Measurements from ENCODE around the gene HES6.
A peak's percentile ranks its signal among the peaks of the same experiment; 100 is the strongest.

Gene HES6

GRCh38 chr2:238254095-238254723 is 14.4 kb upstream of the HES6 start:
- DNase-seq (ENCODE audit: low spot score): no peak

DNA sequence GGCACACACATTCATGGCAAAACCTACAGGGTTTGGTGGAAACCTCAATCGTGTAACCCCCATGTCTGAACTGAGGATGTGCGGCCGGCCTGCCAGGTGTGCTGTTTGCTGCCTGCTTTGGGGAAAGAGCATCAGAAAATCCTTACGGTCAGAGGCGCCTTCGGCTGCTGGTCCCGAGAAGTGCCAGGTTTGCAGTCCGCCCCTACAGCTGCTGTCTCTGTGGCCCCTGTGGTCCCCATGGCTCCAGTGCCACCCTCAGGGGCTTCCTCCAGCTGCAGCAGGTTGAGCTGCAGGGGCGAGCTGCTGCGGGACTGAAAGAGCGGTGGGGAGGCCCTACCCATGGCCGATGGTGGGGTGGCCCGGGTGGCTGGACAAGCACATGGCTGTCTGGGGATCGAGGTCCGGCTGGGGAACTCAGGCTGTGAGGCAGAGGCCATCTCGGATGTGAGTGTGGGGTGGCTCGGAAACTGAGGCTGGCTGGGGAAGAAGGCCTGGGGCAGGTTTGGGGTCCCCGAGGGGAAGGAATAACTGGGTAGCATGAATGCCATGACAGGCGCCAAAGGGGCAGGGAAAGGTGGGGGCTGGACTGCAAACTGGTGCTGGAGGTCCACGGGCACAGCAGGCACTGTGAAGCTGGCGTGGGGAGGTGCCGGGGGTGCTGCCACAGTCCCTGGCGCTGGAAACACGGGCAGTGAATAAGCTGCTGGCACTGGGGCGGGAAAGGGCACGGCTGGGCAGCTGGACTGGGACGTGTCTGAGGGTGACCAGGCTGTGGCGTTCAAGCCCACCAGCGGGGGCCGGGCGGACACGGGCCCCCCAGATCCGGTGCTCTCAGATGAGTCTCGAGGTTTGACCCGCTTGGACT is 13.2 kb upstream of the HES6 start:
- DNase-seq (ENCODE audit: low spot score): no peak

DNA sequence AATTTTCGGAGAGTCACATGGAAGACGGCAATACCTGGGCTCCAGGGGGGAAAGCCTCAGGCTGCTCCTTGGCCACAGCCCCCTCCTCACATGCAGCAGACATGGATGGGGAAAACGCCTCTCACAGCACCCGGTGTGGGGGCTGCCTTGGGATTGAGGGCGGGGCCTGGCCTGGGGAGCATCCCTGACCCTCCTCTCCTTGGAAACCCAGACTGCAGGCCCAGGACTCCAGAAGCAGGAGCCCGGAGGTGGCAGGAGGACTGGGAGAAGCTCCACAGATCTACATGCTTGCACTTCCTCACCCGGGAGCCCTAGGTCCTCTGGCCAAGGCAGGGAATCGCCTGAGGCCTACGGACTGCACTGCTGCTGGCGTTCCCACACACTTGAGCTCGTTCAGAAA is 12.1 kb upstream of the HES6 start:
- DNase-seq (ENCODE audit: low spot score): no peak

DNA sequence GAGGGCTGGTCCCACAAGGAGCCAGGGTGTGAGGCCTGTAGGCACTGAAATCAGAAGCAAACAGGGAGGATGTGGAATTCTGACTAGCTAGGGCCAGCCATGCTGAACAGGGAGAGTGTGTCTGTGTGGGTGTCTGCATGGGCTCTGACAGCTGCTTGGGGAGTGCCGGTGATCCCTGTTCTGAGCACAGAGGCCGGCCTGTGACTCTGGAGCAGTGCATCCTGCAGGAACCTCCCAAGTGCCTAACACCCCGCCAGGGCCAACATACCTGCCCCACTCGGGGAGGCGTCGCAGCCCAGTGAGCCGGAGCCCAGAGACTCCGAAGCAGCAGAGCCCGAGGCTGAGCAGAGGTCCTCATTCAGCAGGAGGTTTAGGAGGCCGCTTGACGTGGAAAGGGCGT is 11.5 kb upstream of the HES6 start:
- no peak for DNase-seq (ENCODE audit: low spot score)

GRCh38 chr2:238250896-238251295 is 11.1 kb upstream of the HES6 start:
- DNase-seq (ENCODE audit: low spot score): no peak

DNA sequence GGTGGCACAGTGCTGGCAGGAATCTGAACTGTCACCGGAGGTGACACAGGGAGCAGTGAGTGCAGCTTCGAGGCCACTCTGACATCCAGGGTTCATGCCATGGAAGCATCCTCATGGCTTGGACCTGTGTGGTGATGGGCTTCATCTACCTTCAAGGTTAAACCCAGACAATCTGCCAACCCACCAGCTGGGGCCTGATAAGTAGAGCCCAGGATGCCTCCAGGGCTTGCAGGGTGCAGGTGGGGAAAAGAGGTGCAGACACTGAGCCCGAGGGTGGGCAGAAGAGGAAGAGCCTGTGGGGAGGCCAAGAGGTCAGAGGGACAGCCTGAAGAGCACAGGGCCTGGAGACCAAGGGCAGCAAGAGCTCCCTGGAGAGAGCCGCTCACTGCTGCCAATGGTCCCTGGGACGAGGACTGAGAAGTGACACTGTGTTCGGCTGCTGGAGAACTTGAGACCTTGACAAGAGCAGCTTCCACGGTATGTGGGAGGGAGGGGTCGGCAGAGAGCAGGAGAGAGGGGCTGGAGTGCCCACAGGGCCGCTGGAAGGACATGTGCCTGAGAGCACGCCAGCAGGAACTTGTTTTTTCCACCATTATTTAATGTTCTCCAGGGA is 8.1 kb upstream of the HES6 start:
- DNase-seq (ENCODE audit: low spot score): no peak

DNA sequence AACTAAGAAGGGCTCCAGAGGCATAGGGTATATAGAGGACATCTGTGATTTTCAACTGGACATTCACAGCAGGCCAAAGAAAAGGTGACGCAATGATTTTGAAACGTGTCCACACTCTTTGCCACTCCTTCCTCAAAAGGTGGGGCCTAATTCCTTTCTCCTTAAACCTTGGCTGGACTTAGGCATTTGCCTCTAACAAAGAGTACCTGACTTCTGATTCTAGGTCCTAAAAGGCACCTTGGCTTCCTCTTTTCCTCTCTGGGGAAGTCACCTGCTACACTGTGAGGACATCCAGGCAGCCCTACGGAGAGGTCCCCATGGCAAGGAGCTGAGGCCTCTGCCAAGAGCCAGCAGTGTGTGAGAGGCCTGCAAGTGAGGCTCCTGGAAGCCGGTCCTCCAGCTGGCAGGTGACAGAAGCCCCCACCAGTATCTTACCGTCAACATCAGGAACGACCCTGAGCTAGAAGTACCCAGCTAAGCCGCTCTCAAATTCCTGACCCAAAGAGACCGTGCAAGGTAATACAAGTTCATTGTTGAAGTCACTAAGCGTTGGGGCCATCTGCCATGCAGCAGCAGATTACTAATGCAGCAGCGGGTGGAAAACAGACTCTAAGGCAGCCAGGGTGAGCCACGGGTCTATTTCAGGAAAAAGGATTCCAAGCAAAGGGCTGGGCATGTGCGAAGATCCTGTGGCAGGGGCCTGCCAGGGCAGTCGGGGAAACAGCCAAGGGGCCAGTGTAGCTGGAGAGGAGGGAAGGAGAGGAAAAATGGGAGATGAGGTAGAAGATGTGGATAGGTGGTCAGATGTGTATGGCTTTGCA is 7.4 kb upstream of the HES6 start:
- DNase-seq (ENCODE audit: low spot score): no peak

- no peak for DNase-seq (ENCODE audit: low spot score)
Measured at GRCh38 chr2:238244151-238244550, 4.3 kb upstream of the HES6 start.

DNA sequence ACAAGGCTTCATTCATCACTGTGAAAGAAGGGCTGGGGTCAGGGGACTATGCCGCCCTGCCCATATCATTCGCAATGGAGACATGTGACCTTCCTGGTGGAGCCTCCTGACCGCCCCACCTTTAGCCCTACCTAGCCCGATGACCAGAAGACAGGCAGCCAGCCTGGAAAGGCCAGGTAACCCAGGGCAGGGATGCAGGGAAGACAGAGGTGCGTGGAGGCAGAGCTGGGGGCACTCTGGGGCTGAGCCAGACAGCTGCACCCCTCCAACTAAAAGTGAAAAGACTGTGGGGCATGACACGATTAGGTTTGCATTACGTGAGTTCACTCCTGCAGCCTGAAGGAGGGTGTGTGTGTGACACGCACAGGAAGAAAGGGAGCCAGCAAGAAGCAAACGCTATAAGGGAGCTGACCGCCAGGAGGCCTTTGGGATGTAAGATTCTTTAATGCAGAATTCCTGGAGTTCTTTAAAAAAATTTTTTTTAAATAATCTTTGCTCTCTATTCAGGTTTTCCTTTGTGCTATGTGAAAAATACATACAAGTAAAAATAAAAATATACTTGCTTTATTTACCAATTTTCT is 3.7 kb upstream of the HES6 start:
- DNase-seq (ENCODE audit: low spot score): no peak

DNA sequence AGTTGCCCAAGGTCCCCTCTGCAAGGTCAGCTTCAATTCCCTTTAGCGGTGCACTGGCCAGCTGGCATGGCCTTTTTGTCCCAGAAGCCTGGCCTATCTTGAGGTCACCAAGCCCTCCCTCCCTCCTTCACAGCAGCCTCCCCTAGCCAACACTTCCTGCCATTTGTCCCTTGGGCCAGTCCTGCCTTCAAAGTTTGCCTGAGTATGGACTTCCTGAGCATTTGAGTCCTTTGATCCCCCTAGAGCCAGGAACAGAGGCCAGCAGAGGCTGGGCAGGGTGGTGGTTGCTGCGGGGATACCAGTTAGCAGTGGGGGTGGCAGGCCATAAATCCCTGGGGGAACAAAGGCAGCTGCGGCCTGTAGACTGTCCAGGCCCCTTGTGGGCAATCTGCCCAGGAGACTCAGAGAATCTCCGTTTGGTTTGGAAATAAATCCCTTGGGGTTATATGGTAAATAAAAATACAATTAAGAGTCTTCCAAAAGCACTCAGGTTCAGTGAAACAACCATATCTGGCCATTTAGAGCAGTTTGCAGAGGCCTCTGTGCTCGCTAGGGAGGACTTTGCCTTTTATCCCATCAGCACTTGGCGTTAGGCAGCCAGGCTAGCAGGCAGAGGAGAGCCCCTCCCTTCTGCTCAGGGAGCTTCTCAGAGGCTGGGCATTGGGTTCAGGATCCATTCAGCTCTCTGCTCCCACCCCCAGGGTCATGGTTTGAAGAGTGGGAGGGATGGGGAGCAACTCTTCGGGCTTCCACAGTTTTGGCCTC is 3.1 kb upstream of the HES6 start:
- no peak for DNase-seq (ENCODE audit: low spot score)

- no peak for DNase-seq (ENCODE audit: low spot score)
Measured at GRCh38 chr2:238241970-238242369, 2.1 kb upstream of the HES6 start.

DNA sequence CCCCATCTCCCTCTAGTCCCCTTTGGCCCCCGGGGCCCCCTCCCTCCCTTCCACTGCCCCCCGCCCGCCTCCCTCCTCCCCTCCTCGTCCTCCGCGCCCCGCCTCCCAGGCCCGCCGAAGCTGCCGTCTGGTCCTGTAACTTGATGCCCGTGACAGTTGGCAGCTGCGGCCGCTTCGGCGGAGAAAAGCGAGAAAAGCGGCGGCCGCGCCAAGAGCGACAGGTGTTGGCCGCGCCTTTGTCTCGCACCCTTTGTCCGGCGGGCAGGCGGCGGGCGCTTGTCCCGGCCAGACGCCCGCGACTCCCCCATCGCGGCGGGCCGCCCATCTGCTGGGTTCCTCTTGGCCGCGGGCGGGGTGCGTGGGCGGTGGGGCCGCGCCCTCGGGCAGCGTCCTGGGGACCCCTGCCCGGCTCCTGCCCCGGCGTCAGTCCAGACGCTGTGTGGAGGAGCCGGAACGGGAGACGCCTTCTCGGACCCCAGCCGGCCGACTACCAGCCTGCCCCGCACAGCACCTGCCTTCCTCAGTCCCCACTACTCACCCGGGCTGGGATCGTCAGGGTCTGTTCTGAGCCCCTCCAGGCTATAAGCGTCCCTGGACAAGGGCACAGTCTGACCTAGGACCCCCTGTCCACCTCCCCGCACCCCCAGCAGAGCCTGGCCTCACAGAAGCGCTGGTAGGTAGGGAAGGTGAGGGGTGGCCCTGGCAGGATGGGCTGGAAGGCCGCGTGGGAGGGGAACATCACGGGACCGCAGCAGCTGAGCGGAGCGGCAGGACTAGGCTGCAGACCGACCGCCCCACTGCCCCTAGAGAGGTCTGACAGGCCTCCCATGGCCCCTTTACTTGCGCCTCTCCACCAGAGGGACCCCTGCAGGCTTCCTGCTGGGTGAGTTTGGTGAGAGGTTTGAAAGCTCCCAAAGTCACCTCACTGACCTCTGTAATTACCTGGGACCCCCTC is 1.2 kb upstream of the HES6 start:
- peak; percentile 31 for DNase-seq (ENCODE audit: low spot score)

DNA sequence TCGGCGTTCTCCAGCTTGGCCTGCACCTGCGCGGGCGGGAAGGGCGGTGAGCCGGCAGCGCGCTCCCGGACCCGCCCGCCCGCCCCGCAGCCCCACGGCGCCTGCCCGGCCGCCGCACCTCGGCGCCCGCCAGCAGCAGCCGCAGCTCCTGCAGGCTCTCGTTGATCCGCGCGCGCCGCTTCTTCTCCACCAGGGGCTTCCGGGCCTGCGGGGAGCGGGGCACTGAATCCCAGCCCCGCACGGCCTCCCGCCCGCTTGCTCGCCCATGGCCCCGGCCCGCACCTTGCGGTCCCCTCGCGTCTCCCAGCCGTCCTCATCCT is 335 bp downstream of the HES6 start:
- peak; percentile 54 for DNase-seq (ENCODE audit: low spot score)

GRCh38 chr2:238238766-238239542 is 884 bp downstream of the HES6 start:
- DNase-seq (ENCODE audit: low spot score): no peak

GRCh38 chr2:238238311-238238765 is 1.5 kb downstream of the HES6 start:
- no peak for DNase-seq (ENCODE audit: low spot score)

DNA sequence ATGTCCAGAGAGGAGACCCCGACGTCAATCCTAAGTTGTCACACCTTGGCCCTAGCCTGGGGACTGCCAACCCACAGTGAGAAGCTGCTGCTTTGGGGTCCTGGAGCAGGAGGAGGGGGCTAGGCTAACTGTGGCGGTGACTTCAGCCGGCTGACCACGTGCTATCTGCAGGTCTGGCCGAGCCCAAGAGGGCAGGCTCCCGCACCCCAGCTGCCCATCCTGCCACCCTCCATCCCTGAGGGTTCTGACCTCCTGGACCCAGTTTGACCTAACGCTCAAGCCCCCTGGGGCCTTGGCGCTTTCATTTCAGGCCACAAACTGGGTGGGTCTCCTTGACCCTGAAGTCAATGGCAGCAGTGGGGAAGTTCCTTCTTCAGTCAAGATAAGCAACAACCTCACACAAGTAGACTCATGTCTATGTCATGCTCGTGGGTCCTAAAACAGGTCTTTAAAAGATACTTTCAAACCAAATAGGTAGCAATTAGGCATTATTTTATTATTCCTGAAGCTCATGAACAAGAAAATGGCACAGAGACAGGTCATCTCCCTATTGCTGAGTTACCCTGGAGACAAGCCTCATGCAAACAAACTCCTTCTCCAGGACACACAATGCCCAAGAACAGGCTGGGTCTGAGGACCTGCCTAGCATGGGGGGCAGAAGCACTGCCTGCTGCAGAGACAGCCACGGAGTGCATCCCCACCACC is 2.3 kb downstream of the HES6 start:
- no peak for DNase-seq (ENCODE audit: low spot score)

DNA sequence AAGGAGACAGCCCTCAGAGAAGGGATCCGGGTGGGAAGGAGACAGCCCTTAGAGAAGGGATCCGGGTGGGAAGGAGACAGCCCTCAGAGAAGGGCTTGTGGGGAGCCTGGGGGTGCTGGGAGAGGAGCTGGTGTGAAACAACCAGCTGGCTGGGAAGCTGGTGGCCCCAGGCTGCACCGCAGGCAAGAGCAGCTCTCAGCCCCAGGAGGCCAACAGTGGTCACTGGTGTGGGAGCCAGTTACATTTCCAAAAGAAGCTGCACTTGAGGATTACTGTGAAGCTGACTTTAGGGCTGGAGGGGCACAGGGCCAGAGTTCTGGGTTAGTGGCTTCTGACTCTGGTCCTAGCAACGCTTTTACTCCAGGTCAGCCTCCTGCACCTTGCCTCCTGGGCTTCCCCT is 3.3 kb downstream of the HES6 start:
- DNase-seq (ENCODE audit: low spot score): no peak

GRCh38 chr2:238235856-238236255 is 4.0 kb downstream of the HES6 start:
- no peak for DNase-seq (ENCODE audit: low spot score)

GRCh38 chr2:238235331-238235732 is 4.5 kb downstream of the HES6 start:
- no peak for DNase-seq (ENCODE audit: low spot score)

All from GM03348 (cell line).